T-helper 17 cell (primary cell): ENCODE data around the gene DTNB. TPM values are rescaled to one million over a fixed set of nuclear protein-coding genes. Genes with fewer than 3 reads are reported as not detected.

Experiments used
- ATAC-seq: fragments of 150-1000 bp; cut with Tn5 transposase; 2 replicates; pipeline ENCODE4 v1.10.0; 2021; ENCODE audit warnings: mild to moderate bottlenecking, moderate library complexity
- DNase-seq, 3 donors: peaks; one replicate each; pipeline versions ENCODE4 v3.0.0 to v3.0.0-alpha.2; 2020 to 2021
- H3K9me3 ChIP-seq: one replicate; pipeline ENCODE4 v1.7.0; 2013; ENCODE audit warnings: low read length, mild to moderate bottlenecking; ENCODE audit not compliant: control insufficient read depth, poor library complexity, severe bottlenecking
- H3K27ac Mint-ChIP-seq: one replicate; pipeline ENCODE4 v1.8.0; 2022; ENCODE audit warnings: mild to moderate bottlenecking, moderate library complexity, mixed read lengths
- H3K27me3 Mint-ChIP-seq: one replicate; pipeline ENCODE4 v1.8.0; 2022; ENCODE audit warnings: mixed read lengths
- H3K36me3 Mint-ChIP-seq: one replicate; pipeline ENCODE4 v1.8.0; 2022; ENCODE audit warnings: low read depth, mixed read lengths
- H3K4me1 Mint-ChIP-seq: one replicate; pipeline ENCODE4 v1.8.0; 2022; ENCODE audit warnings: mild to moderate bottlenecking, mixed read lengths
- H3K4me3 Mint-ChIP-seq: one replicate; pipeline ENCODE4 v1.8.0; 2022; ENCODE audit warnings: mild to moderate bottlenecking, moderate library complexity, mixed read lengths
- total RNA-seq, 4 donors: library from RNA in 2 of 4; stranded (reverse) in 2 of 4; gene quantifications; one replicate each; pipeline ENCODE4 v1.2.3 and lab custom pipeline; 2022 to 2026

The DTNB gene
- total RNA-seq, 2 donors from 2014 or later: 32.3 to 36.3 TPM

GRCh38 chr2:25349397-25349796 lies 324.0 kb downstream of the DTNB start:
- Mint-ChIP-seq H3K4me1 (peaks cover 9% of the 10 kb centered on the region), H3K36me3 (no peaks in the 10 kb centered on the region), H3K4me3 (no peak overlapping the region), H3K27me3 (peaks cover 18% of the 10 kb centered on the region), H3K27ac (no peak overlapping the region)
- H3K9me3 ChIP-seq: no peaks in the 10 kb centered on the region
- ATAC-seq: no peak
- no peak for DNase-seq

- DNase-seq (no peak), ATAC-seq (no peak)
- Mint-ChIP-seq H3K4me1 (peaks cover 9% of the 10 kb centered on the region), H3K27me3 (peaks cover 13% of the 10 kb centered on the region), H3K4me3 (no peak overlapping the region), H3K27ac (peak overlapping the region; percentile 66), H3K36me3 (no peaks in the 10 kb centered on the region)
- no peaks in the 10 kb centered on the region for H3K9me3 ChIP-seq
Measured at GRCh38 chr2:25347846-25348245, 325.5 kb downstream of the DTNB start.

- Mint-ChIP-seq H3K27ac (no peak overlapping the region), H3K4me1 (peaks cover 9% of the 10 kb centered on the region), H3K4me3 (no peak overlapping the region), H3K36me3 (no peaks in the 10 kb centered on the region), H3K27me3 (peaks cover 7% of the 10 kb centered on the region)
- no peaks in the 10 kb centered on the region for H3K9me3 ChIP-seq
- DNase-seq (no peak), ATAC-seq (no peak)
Measured at GRCh38 chr2:25347205-25347815, 326.1 kb downstream of the DTNB start.

GRCh38 chr2:25343187-25343825 lies 330.1 kb downstream of the DTNB start:
- ATAC-seq (no peak), DNase-seq (no peak)
- no peaks in the 10 kb centered on the region for H3K36me3 Mint-ChIP-seq
- H3K9me3 ChIP-seq: no peaks in the 10 kb centered on the region
- H3K27me3 Mint-ChIP-seq: no peaks in the 10 kb centered on the region
- peaks cover 16% of the 10 kb centered on the region for H3K4me1 Mint-ChIP-seq
- H3K27ac Mint-ChIP-seq: no peak overlapping the region
- H3K4me3 Mint-ChIP-seq: peak overlapping the region; percentile 92

GRCh38 chr2:25342372-25343186 lies 330.8 kb downstream of the DTNB start:
- H3K4me3 Mint-ChIP-seq: peak overlapping the region; percentile 92
- DNase-seq: peak; percentile 73 to 77 (median 76)
- H3K9me3 ChIP-seq: no peaks in the 10 kb centered on the region
- no peaks in the 10 kb centered on the region for H3K27me3 Mint-ChIP-seq
- peaks cover 20% of the 10 kb centered on the region for H3K4me1 Mint-ChIP-seq
- no peaks in the 10 kb centered on the region for H3K36me3 Mint-ChIP-seq
- ATAC-seq: peak; percentile 93
- no peak overlapping the region for H3K27ac Mint-ChIP-seq

- DNase-seq: peak; percentile 23 to 47 (median 46)
- Mint-ChIP-seq H3K4me1 (peaks cover 20% of the 10 kb centered on the region), H3K27me3 (no peaks in the 10 kb centered on the region), H3K4me3 (peak within 1 kb of the TSS; percentile 92), H3K36me3 (no peaks in the 10 kb centered on the region), H3K27ac (no peak within 1 kb of the TSS)
- peak; percentile 48 for ATAC-seq
- no peaks in the 10 kb centered on the region for H3K9me3 ChIP-seq
Measured at GRCh38 chr2:25341753-25342371, 331.5 kb downstream of the DTNB start, which contains the start of gene DNMT3A. Gene DNMT3A, minus strand, starts transcription at chr2:25341925. Its CDS starts 27,941 bp downstream, at chr2:25313984.

- ATAC-seq: peak; percentile 8
Measured at GRCh38 chr2:25341011-25341727, 332.2 kb downstream of the DTNB start.

GRCh38 chr2:25340181-25340921 lies 333.0 kb downstream of the DTNB start:
- H3K36me3 Mint-ChIP-seq: no peaks in the 10 kb centered on the region
- ATAC-seq (no peak), DNase-seq (peak in 1 of 3 donors; percentile 18)
- peaks cover 29% of the 10 kb centered on the region for H3K4me1 Mint-ChIP-seq
- no peaks in the 10 kb centered on the region for H3K9me3 ChIP-seq
- peak overlapping the region; percentile 81 for H3K4me3 Mint-ChIP-seq
- H3K27me3 Mint-ChIP-seq: no peaks in the 10 kb centered on the region
- H3K27ac Mint-ChIP-seq: no peak overlapping the region

More at GRCh38 chr2:25341011-25341727, 332.2 kb downstream of the DTNB start:
- Mint-ChIP-seq H3K4me1 (peaks cover 25% of the 10 kb centered on the region), H3K4me3 (no peak overlapping the region), H3K27ac (no peak overlapping the region), H3K36me3 (no peaks in the 10 kb centered on the region), H3K27me3 (no peaks in the 10 kb centered on the region)
- no peaks in the 10 kb centered on the region for H3K9me3 ChIP-seq
- DNase-seq: peak in 2 of 3 donors; percentile 23 to 34

GRCh38 chr2:25339791-25340180 lies 333.6 kb downstream of the DTNB start:
- DNase-seq: no peak
- Mint-ChIP-seq H3K36me3 (no peaks in the 10 kb centered on the region), H3K4me3 (peak overlapping the region; percentile 81), H3K27ac (no peak overlapping the region), H3K4me1 (peaks cover 34% of the 10 kb centered on the region), H3K27me3 (no peaks in the 10 kb centered on the region)
- no peaks in the 10 kb centered on the region for H3K9me3 ChIP-seq
- no peak for ATAC-seq

GRCh38 chr2:25339211-25339674 lies 334.1 kb downstream of the DTNB start:
- peak overlapping the region; percentile 81 for H3K4me3 Mint-ChIP-seq
- no peaks in the 10 kb centered on the region for H3K36me3 Mint-ChIP-seq
- DNase-seq (no peak), ATAC-seq (no peak)
- peak overlapping the region; percentile 14 for H3K27ac Mint-ChIP-seq
- H3K4me1 Mint-ChIP-seq: peaks cover 40% of the 10 kb centered on the region
- H3K9me3 ChIP-seq: no peaks in the 10 kb centered on the region
- H3K27me3 Mint-ChIP-seq: no peaks in the 10 kb centered on the region

- Mint-ChIP-seq H3K4me1 (peaks cover 42% of the 10 kb centered on the region), H3K36me3 (no peaks in the 10 kb centered on the region)
Measured at GRCh38 chr2:25338401-25338800, 335.0 kb downstream of the DTNB start.

GRCh38 chr2:25337891-25338290 lies 335.5 kb downstream of the DTNB start:
- no peaks in the 10 kb centered on the region for H3K27me3 Mint-ChIP-seq
- H3K27ac Mint-ChIP-seq: peak overlapping the region; percentile 79
- no peak overlapping the region for H3K4me3 Mint-ChIP-seq
- DNase-seq (no peak), ATAC-seq (no peak)
- no peaks in the 10 kb centered on the region for H3K36me3 Mint-ChIP-seq
- no peaks in the 10 kb centered on the region for H3K9me3 ChIP-seq
- peaks cover 45% of the 10 kb centered on the region for H3K4me1 Mint-ChIP-seq

More at GRCh38 chr2:25338401-25338800, 335.0 kb downstream of the DTNB start:
- H3K9me3 ChIP-seq: no peaks in the 10 kb centered on the region
- no peaks in the 10 kb centered on the region for H3K27me3 Mint-ChIP-seq
- peak overlapping the region; percentile 81 for H3K4me3 Mint-ChIP-seq
- peak overlapping the region; percentile 79 for H3K27ac Mint-ChIP-seq
- DNase-seq (no peak), ATAC-seq (no peak)
